HG03045 (cell line): ENCODE measurements around the gene SGSH.
A peak's percentile ranks its signal among the peaks of the same experiment; 100 is the strongest.

ENCODE experiments used
- ATAC-seq: cut with Tn5 transposase; IDR thresholded peaks from one replicate; pipeline ENCODE4 v1.9.1; 2021; ENCODE audit warnings: mild to moderate bottlenecking, moderate library complexity; ENCODE audit not compliant: unreplicated experiment

The SGSH gene

DNA sequence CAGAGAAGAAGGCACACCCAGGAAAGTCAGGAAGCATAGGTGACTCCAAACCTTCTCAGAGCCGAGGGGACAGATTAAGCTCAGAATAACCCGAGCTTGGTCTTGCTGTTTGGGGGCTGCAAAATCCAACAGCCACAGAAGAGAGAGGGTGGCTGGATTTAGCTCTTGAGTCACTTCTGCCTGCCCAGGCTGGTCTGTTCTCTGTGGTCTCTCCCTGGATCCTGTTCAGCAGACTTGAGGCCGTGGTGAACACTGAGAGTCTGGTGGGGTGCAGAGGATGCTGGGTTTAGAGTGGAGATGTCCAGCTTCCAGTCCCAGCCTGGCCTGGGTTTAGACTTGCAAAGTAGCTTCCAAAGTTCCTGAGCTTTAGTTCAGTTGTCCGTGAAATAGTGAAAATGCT is 8.9 kb upstream of the SGSH start:
- ATAC-seq = no peak

- ATAC-seq = no peak
These were observed 8.3 kb upstream of the SGSH start for GRCh38 chr17:80228477-80228876.

DNA sequence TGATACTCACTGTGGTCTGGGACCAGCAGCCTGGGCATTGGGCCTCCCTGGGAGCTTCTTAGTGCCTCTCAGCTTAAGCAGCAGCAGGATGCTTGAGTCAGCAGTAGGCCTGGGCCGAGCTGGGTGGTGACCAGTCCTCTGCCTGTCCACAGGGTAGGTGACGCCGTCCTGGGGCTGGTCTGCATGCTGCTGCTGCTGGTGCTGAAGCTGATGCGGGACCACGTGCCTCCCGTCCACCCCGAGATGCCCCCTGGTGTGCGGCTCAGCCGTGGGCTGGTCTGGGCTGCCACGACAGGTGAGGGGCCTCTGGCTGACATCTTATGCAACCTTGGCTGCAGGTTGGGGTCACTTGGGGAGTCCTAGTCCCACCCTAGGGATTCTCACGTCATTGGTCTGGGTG is 7.5 kb upstream of the SGSH start:
- ATAC-seq = no peak

DNA sequence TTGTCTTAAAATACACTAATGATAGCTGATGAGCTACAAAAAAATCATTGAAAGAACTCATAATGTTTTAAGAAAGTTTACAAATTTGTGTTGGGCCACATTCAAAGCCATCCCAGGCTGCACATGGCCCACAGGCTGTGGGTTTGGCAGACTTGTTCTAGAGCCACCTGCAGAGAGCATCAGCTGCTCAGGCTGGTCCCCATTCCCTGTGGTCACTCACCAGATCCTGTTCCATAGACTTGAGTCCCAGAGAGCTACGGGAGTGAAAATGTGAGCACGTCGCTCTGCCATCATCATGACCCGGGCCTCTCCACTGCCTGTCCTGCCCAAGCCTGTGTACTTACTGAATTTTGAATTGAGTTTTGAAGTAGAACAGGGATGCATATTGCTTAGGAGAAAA is 7.0 kb upstream of the SGSH start:
- ATAC-seq = no peak

DNA sequence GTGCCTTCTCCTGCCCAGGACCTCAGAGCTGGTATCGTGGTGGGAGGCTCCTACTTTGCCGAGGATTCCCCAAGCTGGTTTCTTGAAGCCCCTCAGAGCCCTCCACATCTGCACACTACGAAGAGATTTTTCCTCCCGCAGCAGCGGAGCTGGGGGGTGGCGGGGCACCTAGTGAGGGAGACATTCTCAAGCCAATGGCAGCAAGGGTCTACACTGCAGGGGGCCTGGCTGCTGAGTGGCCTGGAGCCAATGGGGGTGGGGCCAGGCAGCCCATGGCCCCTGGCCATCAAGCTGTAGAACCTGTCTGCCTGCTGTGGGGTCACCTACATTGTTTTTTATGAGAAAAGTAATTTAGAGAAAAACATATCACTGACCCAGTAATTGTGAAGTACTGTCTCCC is 5.1 kb upstream of the SGSH start:
- no peak for ATAC-seq

- ATAC-seq = no peak
These were observed 4.5 kb upstream of the SGSH start for GRCh38 chr17:80224683-80225082.

DNA sequence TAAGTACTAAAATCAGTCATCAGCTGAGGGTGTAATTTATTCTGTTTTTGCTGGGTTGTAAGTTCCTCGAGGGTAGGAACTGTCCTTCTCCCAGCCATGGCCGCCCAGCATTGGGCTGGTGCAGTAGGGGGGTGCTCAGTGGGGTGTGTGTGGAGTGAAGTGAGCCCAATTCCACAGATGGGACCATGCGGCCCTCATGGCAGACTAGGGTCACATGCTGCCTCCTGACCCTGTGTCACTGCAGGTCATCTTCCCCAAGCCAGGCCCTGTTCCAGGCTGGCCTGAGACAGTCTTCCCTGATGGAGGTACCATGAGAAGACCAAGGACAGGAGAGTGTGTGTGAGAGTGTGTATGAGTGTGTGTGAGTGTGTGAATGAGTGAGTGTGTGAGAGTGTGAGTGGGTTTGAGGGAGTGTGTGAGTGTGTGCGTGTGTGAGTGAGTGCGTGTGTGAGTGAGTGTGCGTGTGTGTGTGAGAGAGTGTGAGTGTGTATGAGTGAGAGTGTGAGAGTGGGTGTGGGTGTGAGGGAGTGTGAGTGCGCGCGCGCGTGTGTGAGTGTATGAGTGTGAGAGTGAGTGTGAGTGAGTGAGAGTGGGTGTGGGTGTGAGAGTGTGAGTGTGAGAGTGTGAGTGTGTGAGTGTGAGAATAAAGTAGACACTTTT is 3.8 kb upstream of the SGSH start:
- ATAC-seq = no peak

- ATAC-seq = no peak
These were observed 3.1 kb upstream of the SGSH start for GRCh38 chr17:80223142-80223815.

DNA sequence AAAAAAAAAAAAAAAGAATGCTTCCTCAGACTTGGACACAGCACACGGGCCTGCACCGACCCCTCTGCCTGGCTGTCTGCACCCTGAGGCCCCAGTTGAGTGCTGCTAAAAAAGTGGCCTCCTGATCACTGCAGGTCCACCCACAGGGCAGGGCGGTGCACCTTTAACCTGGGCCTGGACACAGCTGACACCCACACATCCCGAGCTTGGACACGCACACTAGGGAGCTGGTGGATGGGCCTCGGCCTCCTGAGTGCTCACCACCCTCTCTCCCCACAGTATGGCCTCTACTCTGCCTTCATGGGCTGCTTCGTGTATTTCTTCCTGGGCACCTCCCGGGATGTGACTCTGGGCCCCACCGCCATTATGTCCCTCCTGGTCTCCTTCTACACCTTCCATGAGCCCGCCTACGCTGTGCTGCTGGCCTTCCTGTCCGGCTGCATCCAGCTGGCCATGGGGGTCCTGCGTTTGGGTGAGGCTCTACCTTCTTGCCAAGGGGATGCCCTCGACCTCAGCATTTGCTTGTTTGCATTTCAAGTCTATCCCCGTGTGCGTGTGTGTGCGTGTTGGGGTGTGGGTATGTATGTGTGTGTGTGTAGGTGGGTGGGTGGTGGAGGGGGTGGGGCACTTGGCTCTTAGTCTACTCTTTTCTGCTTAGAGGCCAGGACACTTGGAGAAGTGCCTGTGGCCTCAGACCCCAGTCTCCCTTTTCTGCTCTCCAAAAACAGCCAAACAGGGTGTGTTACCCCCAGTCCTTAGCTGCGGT is 2.4 kb upstream of the SGSH start:
- ATAC-seq = no peak

DNA sequence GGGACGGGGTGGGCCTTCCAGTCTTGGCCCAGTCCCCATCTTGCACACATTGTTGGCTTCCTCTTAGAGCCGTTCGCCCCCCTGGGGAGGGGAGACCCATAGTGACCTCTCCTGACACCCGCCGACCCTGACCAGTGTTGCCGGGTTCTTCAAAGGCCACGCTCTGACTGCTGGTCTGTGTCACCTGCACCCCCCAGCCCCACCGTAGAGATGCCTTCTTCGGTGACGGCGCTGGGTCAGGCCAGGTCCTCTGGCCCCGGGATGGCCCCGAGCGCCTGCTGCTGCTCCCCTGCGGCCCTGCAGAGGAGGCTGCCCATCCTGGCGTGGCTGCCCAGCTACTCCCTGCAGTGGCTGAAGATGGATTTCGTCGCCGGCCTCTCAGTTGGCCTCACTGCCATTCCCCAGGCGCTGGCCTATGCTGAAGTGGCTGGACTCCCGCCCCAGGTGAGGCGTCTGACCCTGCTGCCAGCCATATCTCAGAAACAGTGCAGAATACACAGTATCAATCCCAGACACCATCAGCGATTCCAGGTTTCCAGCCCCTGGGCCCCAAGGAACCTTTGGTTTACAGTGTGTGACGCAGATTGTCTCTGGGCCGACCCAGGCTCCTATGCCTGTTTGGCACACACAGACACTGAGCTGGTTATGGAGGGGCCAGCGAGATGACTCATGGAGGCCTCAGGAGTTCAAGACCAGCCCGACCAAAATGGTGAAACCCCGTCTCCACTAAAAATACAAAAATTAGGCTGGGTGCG is 1.4 kb upstream of the SGSH start:
- no peak for ATAC-seq

DNA sequence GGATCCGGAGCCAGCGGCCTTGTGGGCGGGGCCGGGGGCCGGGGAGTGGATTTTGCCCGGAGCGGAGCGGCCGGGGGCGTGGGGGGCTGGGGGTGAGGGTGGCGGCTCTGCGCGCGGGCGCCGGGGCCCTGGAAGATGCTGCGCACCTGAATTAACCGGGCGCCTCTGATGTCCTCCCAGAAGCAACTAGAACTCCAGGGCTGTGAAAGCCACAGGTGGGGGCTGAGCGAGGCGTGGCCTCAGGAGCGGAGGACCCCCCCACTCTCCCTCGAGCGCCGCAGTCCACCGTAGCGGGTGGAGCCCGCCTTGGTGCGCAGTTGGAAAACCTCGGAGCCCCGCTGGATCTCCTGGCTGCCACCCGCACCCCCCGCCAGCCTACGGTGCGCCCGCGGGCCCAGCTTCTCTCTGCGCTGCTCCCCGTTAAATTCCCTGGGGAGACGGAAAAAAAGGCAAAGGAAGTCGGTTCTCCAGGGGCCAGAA is 643 bp upstream of the SGSH start:
- ATAC-seq = no peak

DNA sequence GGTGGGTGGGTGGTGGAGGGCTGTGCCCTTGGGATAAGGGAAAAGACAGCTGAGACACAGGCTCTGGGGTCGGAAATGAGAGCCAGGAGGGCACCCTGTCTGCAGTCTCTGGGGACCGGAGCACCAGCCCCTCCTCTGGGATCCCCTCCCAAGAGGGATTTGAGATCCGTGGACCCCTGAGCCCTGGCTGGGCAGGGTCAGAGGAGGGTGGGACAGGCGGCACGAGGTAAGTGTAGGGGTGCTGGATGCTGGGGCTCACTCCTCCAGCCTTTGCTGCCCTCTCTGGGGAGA is 425 bp downstream of the SGSH start:
- no peak for ATAC-seq

DNA sequence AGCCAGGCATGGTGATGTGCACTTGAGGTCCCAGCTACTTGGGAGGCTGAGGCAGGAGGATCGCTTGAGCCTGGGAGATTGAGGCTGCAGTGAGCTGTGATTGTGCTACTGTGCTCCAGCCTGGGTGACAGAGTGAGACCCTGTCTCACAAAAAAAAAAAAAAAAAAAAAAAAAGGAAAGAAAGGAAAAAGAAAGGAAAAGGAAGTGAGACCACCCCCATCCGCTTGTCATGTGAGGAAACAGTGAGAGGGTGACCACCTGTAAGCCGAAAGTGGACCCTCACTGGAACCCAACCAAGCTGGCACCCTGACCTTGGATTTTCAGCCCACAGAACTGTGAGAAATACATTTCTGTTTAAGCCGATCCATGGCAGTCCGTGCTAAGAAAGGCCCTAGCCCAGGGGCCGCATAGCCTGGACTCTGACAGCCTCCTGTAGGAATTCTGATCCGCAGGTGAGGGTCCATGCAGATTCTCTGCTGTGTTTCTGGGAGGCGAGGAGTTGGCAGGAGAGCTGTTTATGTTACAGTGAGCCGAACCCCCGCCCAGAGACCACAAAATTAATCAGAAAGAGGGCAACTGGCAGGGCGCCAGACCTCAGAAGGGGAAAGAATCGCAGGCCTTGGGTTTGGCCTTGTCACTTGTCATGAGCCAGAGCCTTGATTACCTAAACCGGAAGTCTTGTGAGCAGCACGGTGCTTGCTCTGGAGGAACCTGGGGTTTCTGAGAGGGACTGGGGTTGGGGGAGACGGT is 945 bp downstream of the SGSH start:
- ATAC-seq = peak; percentile 38

GRCh38 chr17:80218391-80218790 is 1.7 kb downstream of the SGSH start:
- no peak for ATAC-seq

DNA sequence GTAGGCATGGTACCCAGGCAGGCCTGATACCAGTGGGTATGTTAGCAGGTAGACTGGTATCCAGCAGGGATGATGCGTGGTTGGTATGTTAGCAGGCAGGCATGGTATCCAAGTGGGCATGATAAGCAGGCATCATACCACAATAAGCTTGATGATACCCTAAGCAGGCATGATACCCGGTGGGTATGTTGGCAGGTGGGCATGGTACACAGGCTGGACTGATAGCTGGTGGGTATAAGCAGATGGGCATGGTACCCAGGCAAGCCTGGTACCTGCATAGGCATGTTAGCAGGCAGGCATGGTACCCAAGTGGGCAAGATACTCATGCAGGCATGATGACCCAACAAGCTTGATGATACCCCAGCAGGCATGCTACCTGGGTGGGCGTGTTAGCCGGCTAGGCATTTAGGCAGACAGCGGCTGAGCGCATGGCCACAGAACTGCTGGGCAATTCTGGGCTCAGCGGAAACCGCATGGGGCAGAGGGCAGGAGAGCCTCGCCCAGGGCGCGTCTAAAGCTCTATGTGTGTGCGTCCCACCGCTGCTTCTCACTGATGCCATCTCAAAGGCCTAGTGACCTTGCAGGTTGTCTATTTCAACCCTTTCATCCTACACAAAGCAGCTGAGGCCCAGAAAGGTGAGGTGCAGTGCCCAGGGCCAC is 2.3 kb downstream of the SGSH start:
- no peak for ATAC-seq

- ATAC-seq = no peak
These were observed 3.4 kb downstream of the SGSH start for GRCh38 chr17:80216473-80217456.

DNA sequence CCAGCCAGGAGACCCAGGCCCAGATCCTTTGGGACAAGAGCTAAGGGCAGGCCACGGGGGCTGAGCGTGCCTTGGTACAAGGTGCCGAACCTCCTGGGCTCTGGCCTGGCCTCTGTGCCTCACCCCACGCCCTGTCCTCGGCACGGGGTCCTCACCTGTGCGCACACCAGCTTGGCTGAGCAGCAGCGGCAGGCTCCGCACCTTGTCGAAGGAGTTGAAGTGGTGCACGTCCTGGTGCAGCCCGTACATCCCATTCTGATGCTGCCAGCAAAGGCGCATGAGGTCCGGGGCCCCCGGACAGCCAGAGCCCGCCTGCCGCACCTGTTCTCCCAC is 5.3 kb downstream of the SGSH start:
- ATAC-seq = no peak

DNA sequence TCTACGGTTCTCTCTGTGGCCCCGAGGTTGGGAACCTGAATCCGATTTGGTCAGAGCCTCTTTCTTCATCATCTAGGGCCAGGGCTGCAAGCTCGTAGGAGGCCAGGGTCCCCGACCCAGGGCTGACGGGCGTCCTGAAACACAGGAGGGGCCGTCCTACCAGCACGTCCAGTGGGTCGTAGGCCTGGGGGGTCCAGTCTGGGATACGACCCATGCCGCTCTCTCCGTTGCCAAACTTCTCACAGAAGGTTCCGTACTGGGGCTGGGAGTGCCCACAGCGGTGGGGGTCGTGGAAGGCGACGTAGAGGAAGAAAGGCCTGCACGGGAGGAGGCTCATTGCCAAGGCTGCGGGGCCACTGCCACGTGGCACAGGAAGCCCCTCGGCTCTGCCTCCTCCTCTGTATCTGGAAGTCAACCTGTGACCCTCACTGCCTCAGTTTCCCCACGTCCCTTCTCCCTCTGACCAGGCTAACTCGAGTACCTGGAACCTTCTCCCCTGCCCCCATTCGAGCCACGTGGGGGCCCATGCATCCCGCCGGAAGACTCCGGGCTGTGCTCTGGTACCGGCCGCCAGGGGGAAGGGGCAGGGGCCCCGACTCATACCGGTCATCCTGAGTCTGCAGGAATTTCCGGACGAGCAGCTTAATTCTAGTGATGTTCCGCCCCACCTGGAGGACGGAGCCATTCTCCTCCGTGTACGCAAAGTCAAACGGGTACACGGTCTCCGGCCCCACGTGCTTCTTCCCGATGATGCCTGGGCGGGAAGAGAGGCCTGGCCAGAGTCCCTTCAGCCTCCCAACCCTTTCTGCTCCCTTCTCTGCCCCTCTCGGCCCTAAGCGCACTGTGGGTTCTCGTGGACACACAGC is 5.9 kb downstream of the SGSH start:
- ATAC-seq = no peak
